Astrocyte (in vitro differentiated cells and primary cell): ENCODE data around the gene EPHB2. TPM values are rescaled to one million over a fixed set of nuclear protein-coding genes. Genes with fewer than 3 reads are reported as not detected.

Experiments
- DNase-seq: peaks from one replicate; pipeline ENCODE4 v3.0.0-alpha.2; 2010; ENCODE audit warnings: low read depth
- FAIRE-seq: peaks from 2 replicates; lab custom pipeline; 2011; peaks lifted over from hg19 to GRCh38; lab: Jason Lieb, UNC
- H2AFZ ChIP-seq: 2 replicates; pipeline ENCODE4 v1.6.0; 2012; ENCODE audit warnings: low read depth, low read length, inconsistent platforms
- H3K27ac ChIP-seq: 2 replicates; pipeline ENCODE4 v1.5.1; 2011; ENCODE audit warnings: low read depth, low read length, inconsistent platforms
- H3K27me3 ChIP-seq: 2 replicates; pipeline ENCODE4 v1.6.0; 2011; ENCODE audit warnings: low read length, inconsistent platforms; ENCODE audit not compliant: insufficient read depth
- H3K36me3 ChIP-seq: 2 replicates; pipeline ENCODE4 v1.5.1; 2011; ENCODE audit warnings: low read length, inconsistent platforms; ENCODE audit not compliant: insufficient read depth
- H3K4me1 ChIP-seq: 2 replicates; pipeline ENCODE4 v1.5.1; 2011; ENCODE audit warnings: low read length, inconsistent platforms; ENCODE audit not compliant: insufficient read depth
- H3K4me2 ChIP-seq: 2 replicates; pipeline ENCODE4 v1.6.0; 2012; ENCODE audit warnings: low read length, inconsistent platforms
- H3K4me3 ChIP-seq: 2 replicates; pipeline ENCODE4 v1.5.1; 2011; ENCODE audit warnings: low read depth, mild to moderate bottlenecking, low read length, inconsistent platforms; ENCODE audit not compliant: insufficient read depth
- H3K79me2 ChIP-seq: 2 replicates; pipeline ENCODE4 v1.6.0; 2012; ENCODE audit warnings: mild to moderate bottlenecking, low read length, inconsistent platforms; ENCODE audit not compliant: insufficient read depth
- H3K9ac ChIP-seq: 2 replicates; pipeline ENCODE4 v1.6.0; 2012; ENCODE audit warnings: mild to moderate bottlenecking, low read length, inconsistent platforms
- H3K9me3 ChIP-seq: 2 replicates; pipeline ENCODE4 v1.5.1; 2012; ENCODE audit warnings: low read depth, mild to moderate bottlenecking, low read length, inconsistent platforms; ENCODE audit not compliant: insufficient read depth
- H4K20me1 ChIP-seq: 2 replicates; pipeline ENCODE4 v1.6.0; 2012; ENCODE audit warnings: low read length, inconsistent platforms; ENCODE audit not compliant: insufficient read depth
- H3K27ac Mint-ChIP-seq: one replicate; pipeline ENCODE4 v1.8.0; 2021; ENCODE audit warnings: mild to moderate bottlenecking, mixed read lengths; ENCODE audit not compliant: unreplicated experiment
- H3K27me3 Mint-ChIP-seq: one replicate; pipeline ENCODE4 v1.8.0; 2021; ENCODE audit warnings: low read depth, mixed read lengths; ENCODE audit not compliant: unreplicated experiment
- H3K36me3 Mint-ChIP-seq: one replicate; pipeline ENCODE4 v1.8.0; 2021; ENCODE audit warnings: low read depth, mixed read lengths; ENCODE audit not compliant: unreplicated experiment
- H3K4me1 Mint-ChIP-seq: one replicate; pipeline ENCODE4 v1.8.0; 2021; ENCODE audit warnings: low read depth, mixed read lengths; ENCODE audit not compliant: unreplicated experiment
- H3K4me3 Mint-ChIP-seq: one replicate; pipeline ENCODE4 v1.8.0; 2021; ENCODE audit warnings: mild to moderate bottlenecking, moderate library complexity, mixed read lengths; ENCODE audit not compliant: unreplicated experiment
- H3K9me3 Mint-ChIP-seq: one replicate; pipeline ENCODE4 v1.8.0; 2021; ENCODE audit warnings: mild to moderate bottlenecking, mixed read lengths; ENCODE audit not compliant: unreplicated experiment
- CTCF ChIP-seq: IDR thresholded peaks from 2 replicates; pipeline ENCODE4 v1.5.1; 2011; ENCODE audit warnings: low read depth, mild to moderate bottlenecking, inconsistent platforms, low read length, moderate library complexity; ENCODE audit not compliant: insufficient read depth
- EZH2 ChIP-seq: IDR thresholded peaks from 2 replicates; pipeline ENCODE4 v1.6.1; 2012; ENCODE audit warnings: mild to moderate bottlenecking, low read length, inconsistent platforms; ENCODE audit not compliant: insufficient read depth
- total RNA-seq: library from RNA; stranded (reverse); gene quantifications from 2 replicates; pipeline ENCODE4 v1.2.1, GENCODE V29; 2021

EPHB2 gene
- total RNA-seq, 1 donor from 2014 or later = 8.4 TPM

GRCh38 chr1:22879445-22879844 lies 168.8 kb downstream of the EPHB2 start:
- peaks cover 6% of the 10 kb centered on the region for H4K20me1 ChIP-seq
- TF ChIP-seq EZH2 = no peak
- TF ChIP-seq CTCF = no peak
- Mint-ChIP-seq H3K36me3 (no peaks in the 10 kb centered on the region), H3K27ac (no peak overlapping the region), H3K4me3 (no peak overlapping the region), H3K27me3 (peaks cover 14% of the 10 kb centered on the region), H3K4me1 (peaks cover 3% of the 10 kb centered on the region), H3K9me3 (no peaks in the 10 kb centered on the region)
- no peak overlapping the region for H2AFZ ChIP-seq
- peaks cover 28% of the 10 kb centered on the region for H3K4me1 ChIP-seq
- H3K9me3 ChIP-seq = no peaks in the 10 kb centered on the region
- H3K79me2 ChIP-seq = no peaks in the 10 kb centered on the region
- H3K36me3 ChIP-seq = no peaks in the 10 kb centered on the region
- H3K27ac ChIP-seq = no peak overlapping the region
- no peak overlapping the region for H3K4me3 ChIP-seq
- FAIRE-seq (no peak), DNase-seq (no peak)
- H3K27me3 ChIP-seq = no peaks in the 10 kb centered on the region
- peak overlapping the region; percentile 34 for H3K4me2 ChIP-seq
- H3K9ac ChIP-seq = no peak overlapping the region

GRCh38 chr1:22880174-22880601 lies 169.5 kb downstream of the EPHB2 start:
- Mint-ChIP-seq H3K27ac (peak overlapping the region; percentile 47), H3K4me1 (peaks cover 3% of the 10 kb centered on the region), H3K9me3 (no peaks in the 10 kb centered on the region), H3K27me3 (peaks cover 21% of the 10 kb centered on the region), H3K4me3 (no peak overlapping the region), H3K36me3 (no peaks in the 10 kb centered on the region)
- Histone ChIP-seq H3K36me3 (no peaks in the 10 kb centered on the region), H3K4me3 (no peak overlapping the region), H3K27ac (no peak overlapping the region), H3K79me2 (no peaks in the 10 kb centered on the region), H3K4me1 (peaks cover 28% of the 10 kb centered on the region), H2AFZ (no peak overlapping the region), H3K4me2 (peak overlapping the region; percentile 34), H3K27me3 (no peaks in the 10 kb centered on the region), H3K9me3 (no peaks in the 10 kb centered on the region), H4K20me1 (peaks cover 6% of the 10 kb centered on the region), H3K9ac (no peak overlapping the region)
- FAIRE-seq (peak; percentile 78), DNase-seq (peak; percentile 58)
- TF ChIP-seq CTCF (no peak), EZH2 (no peak)

GRCh38 chr1:22883406-22883805 lies 172.8 kb downstream of the EPHB2 start:
- Histone ChIP-seq H3K27ac (no peak overlapping the region), H3K4me2 (no peak overlapping the region), H3K4me3 (no peak overlapping the region), H3K27me3 (no peaks in the 10 kb centered on the region), H3K79me2 (no peaks in the 10 kb centered on the region), H2AFZ (no peak overlapping the region), H3K36me3 (no peaks in the 10 kb centered on the region), H3K4me1 (peaks cover 16% of the 10 kb centered on the region), H4K20me1 (peaks cover 6% of the 10 kb centered on the region), H3K9me3 (no peaks in the 10 kb centered on the region), H3K9ac (no peak overlapping the region)
- Mint-ChIP-seq H3K36me3 (peaks cover 5% of the 10 kb centered on the region), H3K9me3 (peaks cover 1% of the 10 kb centered on the region), H3K27ac (no peak overlapping the region), H3K4me3 (no peak overlapping the region), H3K27me3 (peaks cover 18% of the 10 kb centered on the region), H3K4me1 (peaks cover 8% of the 10 kb centered on the region)
- no peak for TF ChIP-seq CTCF
- no peak for TF ChIP-seq EZH2
- DNase-seq (no peak), FAIRE-seq (no peak)
